HCT116 (cell line): ENCODE measurements around the gene ATG4D.

Experiments used
- EZH2 ChIP-seq: fragments of 200-600 bp; sonication (generic); IDR thresholded peaks from 2 replicates; pipeline ENCODE4 v1.6.1; 2017; ENCODE audit warnings: antibody characterized with exemption, mixed run types
- MAX ChIP-seq: IDR thresholded peaks from 2 replicates; pipeline ENCODE4 v1.6.1; 2012
- RAD21 ChIP-seq: IDR thresholded peaks from 2 replicates; pipeline ENCODE4 v1.6.1; 2012; ENCODE audit warnings: low read depth, mild to moderate bottlenecking
- SIN3A ChIP-seq: IDR thresholded peaks from 2 replicates; pipeline ENCODE4 v1.6.1; 2012; ENCODE audit warnings: low read depth
- YY1 ChIP-seq: IDR thresholded peaks from 2 replicates; pipeline ENCODE4 v1.6.1; 2011; ENCODE audit warnings: low read length, low read depth, moderate library complexity, mild to moderate bottlenecking; ENCODE audit not compliant: insufficient replicate concordance; ENCODE audit errors: extremely low read depth
- TF ChIP-seq, protein P1 (sequence below): IDR thresholded peaks from 2 replicates; pipeline ENCODE4 v1.6.1; 2012
- TF ChIP-seq, protein P2 (sequence below), 3 experiments: fragments of 200-600 bp in 1 of 3; sonication (generic) in 1 of 3; IDR thresholded peaks in 2 of 3; conservative IDR thresholded peaks in 1 of 3; 2 replicates each; pipeline ENCODE4 v1.5.1; 2012 to 2017; ENCODE audit warnings: low read depth in 2 of 3, low read length in 2 of 3, antibody characterized with exemption in 1 of 3, borderline replicate concordance in 1 of 3, control low read depth in 1 of 3, mild to moderate bottlenecking in 1 of 3, mixed read lengths in 1 of 3, mixed run types in 1 of 3, moderate library complexity in 1 of 3; ENCODE audit not compliant: insufficient read depth in 1 of 3

DNA sequence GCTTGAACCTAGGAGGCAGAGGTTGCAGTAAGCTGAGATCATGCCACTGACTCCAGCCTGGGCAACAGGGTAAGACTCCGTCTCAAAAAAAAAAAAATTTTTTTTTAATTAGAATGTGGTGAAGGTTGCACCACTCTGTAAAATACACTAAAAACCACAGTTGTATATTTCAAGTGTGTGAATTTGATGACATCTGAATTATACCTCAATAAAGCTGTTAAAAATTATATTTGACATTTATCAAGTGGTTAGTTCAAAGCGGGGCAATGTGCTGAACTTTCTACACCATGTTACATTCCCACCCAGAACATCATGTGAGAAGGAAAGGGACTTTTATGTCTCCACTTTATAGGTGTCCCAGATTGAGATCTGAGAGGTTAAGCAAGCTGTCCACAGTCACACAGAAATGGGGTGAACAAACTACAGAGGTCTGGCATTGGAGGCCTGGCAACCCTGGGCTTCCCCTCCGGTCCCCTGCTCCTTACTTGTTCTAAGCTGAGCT lies 20.5 kb upstream of the ATG4D start:
- TF ChIP-seq, protein P1, sequence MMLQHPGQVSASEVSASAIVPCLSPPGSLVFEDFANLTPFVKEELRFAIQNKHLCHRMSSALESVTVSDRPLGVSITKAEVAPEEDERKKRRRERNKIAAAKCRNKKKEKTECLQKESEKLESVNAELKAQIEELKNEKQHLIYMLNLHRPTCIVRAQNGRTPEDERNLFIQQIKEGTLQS: no peak
- no peak for TF ChIP-seq RAD21
- TF ChIP-seq EZH2: no peak
- TF ChIP-seq, protein P2, sequence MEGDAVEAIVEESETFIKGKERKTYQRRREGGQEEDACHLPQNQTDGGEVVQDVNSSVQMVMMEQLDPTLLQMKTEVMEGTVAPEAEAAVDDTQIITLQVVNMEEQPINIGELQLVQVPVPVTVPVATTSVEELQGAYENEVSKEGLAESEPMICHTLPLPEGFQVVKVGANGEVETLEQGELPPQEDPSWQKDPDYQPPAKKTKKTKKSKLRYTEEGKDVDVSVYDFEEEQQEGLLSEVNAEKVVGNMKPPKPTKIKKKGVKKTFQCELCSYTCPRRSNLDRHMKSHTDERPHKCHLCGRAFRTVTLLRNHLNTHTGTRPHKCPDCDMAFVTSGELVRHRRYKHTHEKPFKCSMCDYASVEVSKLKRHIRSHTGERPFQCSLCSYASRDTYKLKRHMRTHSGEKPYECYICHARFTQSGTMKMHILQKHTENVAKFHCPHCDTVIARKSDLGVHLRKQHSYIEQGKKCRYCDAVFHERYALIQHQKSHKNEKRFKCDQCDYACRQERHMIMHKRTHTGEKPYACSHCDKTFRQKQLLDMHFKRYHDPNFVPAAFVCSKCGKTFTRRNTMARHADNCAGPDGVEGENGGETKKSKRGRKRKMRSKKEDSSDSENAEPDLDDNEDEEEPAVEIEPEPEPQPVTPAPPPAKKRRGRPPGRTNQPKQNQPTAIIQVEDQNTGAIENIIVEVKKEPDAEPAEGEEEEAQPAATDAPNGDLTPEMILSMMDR (IDR thresholded peaks at IDR 0.05 in 2 of 3, conservative IDR thresholded peaks at IDR 0.05 in 1 of 3; ENCODE audit: borderline replicate concordance in 1 of 3, insufficient read depth in 1 of 3, low read depth in 2 of 3, low read length in 2 of 3): no peak
- TF ChIP-seq YY1: no peak
- no peak for TF ChIP-seq MAX
- TF ChIP-seq SIN3A: no peak
